K562 (cell line): Measurements from ENCODE around the gene PHF20. TPM values are rescaled to one million over a fixed set of nuclear protein-coding genes. Genes with fewer than 3 reads are reported as not detected.

Experiments
- ATAC-seq: fragments of 200-7000 bp; cut with Tn5 transposase; 3 replicates; pipeline ENCODE4 v1.9.1; 2020; ENCODE audit warnings: moderate library complexity
- BruUV-seq: library from RNA; stranded (reverse); fragments of 400-500 nt; replicated peaks from 2 replicates; lab custom pipeline; 2021; lab: Mats Ljungman, UMichigan
- CTCF ChIA-PET: fragments of 300-600 bp; formaldehyde crosslinking; extraction: SDS; loops from one replicate; lab custom pipeline; 2021; ENCODE audit warnings: low intra/inter-chr PET ratio; lab: Yijun Ruan, JAX
- POLR2A ChIA-PET: fragments of 300-600, 350-650 bp; sonication (Branson Sonifier 250); formaldehyde crosslinking; extraction: SDS; loops from one replicate; lab custom pipeline; 2021; ENCODE audit warnings: antibody characterized with exemption, inconsistent platforms; lab: Yijun Ruan, JAX
- DNase-seq, 4 experiments: peaks; one replicate each; pipeline versions ENCODE4 v3.0.0 to v3.0.0-alpha.2; 2011 to 2018; ENCODE audit warnings: low spot score in 3 of 4, mixed read lengths in 3 of 4; ENCODE audit errors: extremely low read depth in 1 of 4
- FAIRE-seq: peaks from 2 replicates; lab custom pipeline; 2011; peaks lifted over from hg19 to GRCh38; lab: Jason Lieb, UNC
- H2AFZ ChIP-seq: 2 replicates; pipeline ENCODE4 v1.6.0; 2011; ENCODE audit warnings: low read depth, low read length, control low read depth, inconsistent platforms
- H3K27ac ChIP-seq: fragments of 200-600 bp; 3 replicates; pipeline ENCODE4 v1.8.0; 2011; ENCODE audit warnings: low read depth, mild to moderate bottlenecking, control low read depth, inconsistent platforms, low read length, moderate library complexity, mixed read lengths; ENCODE audit errors: extremely low read depth
- H3K27me3 ChIP-seq, 2 experiments: fragments of 300-600 bp in 1 of 2; 2 replicates in 1 of 2; 3 replicates in 1 of 2; pipeline versions ENCODE4 v1.6.0 to v1.8.0; 2011; ENCODE audit warnings: inconsistent platforms in 2 of 2, low read length in 2 of 2, mild to moderate bottlenecking in 1 of 2, mixed read lengths in 1 of 2, moderate library complexity in 1 of 2; ENCODE audit not compliant: control insufficient read depth in 2 of 2, insufficient read depth in 2 of 2
- H3K36me3 ChIP-seq: fragments of 300-600 bp; 3 replicates; pipeline ENCODE4 v1.8.0; 2011; ENCODE audit warnings: mild to moderate bottlenecking, low read length, inconsistent platforms; ENCODE audit not compliant: control insufficient read depth, insufficient read depth
- H3K4me1 ChIP-seq, 2 experiments: fragments of 200-600 bp in 1 of 2; replicated peaks in 1 of 2; 2 replicates in 1 of 2; 3 replicates in 1 of 2; pipeline versions ENCODE4 v1.5.1 to v1.8.0; 2011; ENCODE audit warnings: inconsistent platforms in 2 of 2, low read length in 2 of 2, mild to moderate bottlenecking in 1 of 2, mixed read lengths in 1 of 2, moderate library complexity in 1 of 2; ENCODE audit not compliant: control insufficient read depth in 2 of 2, insufficient read depth in 2 of 2
- H3K4me2 ChIP-seq: 2 replicates; pipeline ENCODE4 v1.6.1; 2011; ENCODE audit warnings: low read length, control low read depth, inconsistent platforms, mixed read lengths; ENCODE audit not compliant: insufficient read depth
- H3K4me3 ChIP-seq: fragments of 200-600 bp; sonication (generic), shearing (Covaris generic); 2 replicates; pipeline ENCODE4 v1.5.1; 2016; ENCODE audit warnings: control low read depth, inconsistent platforms
- H3K79me2 ChIP-seq: fragments of 200-600 bp; 3 replicates; pipeline ENCODE4 v1.8.0; 2011; ENCODE audit warnings: low read length, inconsistent platforms; ENCODE audit not compliant: control insufficient read depth, insufficient read depth
- H3K9ac ChIP-seq, 2 experiments: 2 replicates each; pipeline versions ENCODE4 v1.6.0 to v1.6.1; 2011; ENCODE audit warnings: low read depth in 2 of 2, low read length in 2 of 2, control low read depth in 1 of 2, inconsistent platforms in 1 of 2, mild to moderate bottlenecking in 1 of 2, mixed read lengths in 1 of 2; ENCODE audit not compliant: insufficient read depth in 1 of 2
- H3K9me1 ChIP-seq: one replicate; pipeline ENCODE4 v1.6.0; 2011; ENCODE audit warnings: inconsistent platforms, mild to moderate bottlenecking, low read length, moderate library complexity; ENCODE audit not compliant: control insufficient read depth, insufficient read depth
- H3K9me3 ChIP-seq: replicated peaks from 2 replicates; pipeline ENCODE4 v1.5.1; 2011; ENCODE audit warnings: low read depth, low read length, inconsistent platforms; ENCODE audit not compliant: control insufficient read depth, insufficient read depth
- H4K20me1 ChIP-seq: replicated peaks from 2 replicates; pipeline ENCODE4 v1.6.1; 2011; ENCODE audit warnings: low read length, inconsistent platforms, mixed read lengths; ENCODE audit not compliant: control insufficient read depth, insufficient read depth
- CGGBP1 ChIP-seq: fragments of 250-450 bp; sonication (Bioruptor Pico); IDR thresholded peaks from 2 replicates; pipeline ENCODE4 v1.9.0; 2021; ENCODE audit warnings: mild to moderate bottlenecking
- CREB3 ChIP-seq: fragments of 450-650 bp; conservative IDR thresholded peaks from 2 replicates; pipeline ENCODE4 v1.6.1; 2016; ENCODE audit warnings: missing genetic modification characterization, low read depth, mild to moderate bottlenecking, missing compliant biosample characterization, moderate library complexity
- HOXB6 ChIP-seq: fragments of 250-450 bp; sonication (Bioruptor Pico); IDR thresholded peaks from 2 replicates; pipeline ENCODE4 v1.5.1; 2022; ENCODE audit warnings: mild to moderate bottlenecking, borderline replicate concordance
- MAFG ChIP-seq: fragments of 450-650 bp; conservative IDR thresholded peaks from 2 replicates; pipeline ENCODE4 v1.6.1; 2016; ENCODE audit warnings: missing genetic modification characterization, missing compliant biosample characterization
- PYGO2 ChIP-seq: fragments of 450-650 bp; IDR thresholded peaks from 2 replicates; pipeline ENCODE4 v1.6.1; 2016; ENCODE audit warnings: mild to moderate bottlenecking, missing genetic modification characterization, moderate library complexity, missing compliant biosample characterization
- THRAP3 ChIP-seq: fragments of 450-650 bp; IDR thresholded peaks from 2 replicates; pipeline ENCODE4 v1.6.1; 2016; ENCODE audit warnings: mild to moderate bottlenecking, inconsistent platforms, borderline replicate concordance
- ZBTB5 ChIP-seq: fragments of 450-650 bp; IDR thresholded peaks from 2 replicates; pipeline ENCODE4 v1.6.1; 2017; ENCODE audit warnings: antibody characterized with exemption
- ZNF324 ChIP-seq: fragments of 250-450 bp; sonication (Bioruptor Pico); IDR thresholded peaks from 2 replicates; pipeline ENCODE4 v1.4.0; 2020; ENCODE audit warnings: mild to moderate bottlenecking
- ZNF695 ChIP-seq: fragments of 450-650 bp; formaldehyde crosslinking; IDR thresholded peaks from 2 replicates; pipeline ENCODE4 v1.4.0; 2020; ENCODE audit warnings: mild to moderate bottlenecking, moderate library complexity
- whole genome bisulfite sequencing: fragments of 100-300 bp; shearing (Covaris generic); methylation state at CpG from one replicate; pipeline ENCODE4 v1.1.6; 2016; ENCODE audit warnings: low coverage, mixed read lengths; ENCODE audit not compliant: insufficient coverage; ENCODE audit errors: missing lambda C conversion rate; 5-methylcytosine and 5-hydroxymethylcytosine counted together
- in situ Hi-C: fragments of 300-500 bp; cut with MboI; formaldehyde crosslinking; loops from 4 replicates; pipeline ENCODE4 v1.15.0; 2018; ENCODE audit warnings: inconsistent platforms, mixed read lengths
- intact Hi-C: fragments of 100-400 bp; cut with micrococcal nuclease; formaldehyde crosslinking; loops from 2 replicates; pipeline ENCODE4 v1.14.2; 2022
- polyA plus RNA-seq, 8 experiments: library from polyadenylated mRNA; depleted of rRNA in 4 of 8; stranded (reverse) in 5 of 8; unstranded in 3 of 8; fragments of >200 nt; fragmentation: Nextera tagmentation in 2 of 8; fragmentation: Illumina TruSeq in 1 of 8; extraction: Ambion mirVana in 2 of 8; extraction: Trizol in 1 of 8; gene quantifications; 2 replicates each; pipeline versions ENCODE4 v1.2.1 to v1.2.3, GENCODE V29; 2011 to 2014; ENCODE audit warnings: inconsistent platforms in 1 of 8, missing spikeins in 1 of 8
- total RNA-seq, 7 experiments: library from RNA; depleted of rRNA in 6 of 7; stranded (reverse); fragments of >200 nt in 6 of 7; fragmentation: Illumina TruSeq in 2 of 7; extraction: Trizol in 2 of 7; gene quantifications; 2 replicates each; pipeline versions ENCODE4 v1.2.1 to v1.2.3, GENCODE V29; 2011 to 2021; ENCODE audit warnings: low replicate concordance in 1 of 7

The PHF20 gene
- total and polyA plus RNA-seq, 9 of the 15 experiments (the other 6 are each of a cell fraction or from before 2014, with no cell fraction given) = 49.9 to 196 (median 70.7) TPM

- TF ChIP-seq CREB3 (tag) = no peak
- no peak for TF ChIP-seq THRAP3
- no peak for TF ChIP-seq ZNF695 (CRISPR knock-in tag)
- no peak for TF ChIP-seq PYGO2 (tag)
- TF ChIP-seq MAFG = no peak
- TF ChIP-seq HOXB6 (CRISPR knock-in tag) = no peak
- TF ChIP-seq ZBTB5 = no peak
Observed at GRCh38 chr20:35934050-35934449, 162.2 kb downstream of the PHF20 start (continued).

GRCh38 chr20:35939264-35939663 is 167.4 kb downstream of the PHF20 start:
- in situ Hi-C loops = no loop called here
- Histone ChIP-seq H3K9me3 (no peaks in the 10 kb centered on the region), H2AFZ (no peak overlapping the region), H3K27ac (no peak overlapping the region), H3K79me2 (no peaks in the 10 kb centered on the region), H3K27me3 (no peaks in the 10 kb centered on the region), H3K4me2 (no peak overlapping the region)
- no peak for FAIRE-seq
- no TSS peak for BruUV-seq
- WGBS = 93% methylated on average over 3 of the region's 3 CpGs
- CTCF ChIA-PET = no interaction called here
- intact Hi-C loops = no loop called here
- TF ChIP-seq ZNF324 = no peak
- TF ChIP-seq CGGBP1 = no peak
- TF ChIP-seq, all 486 proteins: peak for 0
- peaks cover 43% of the 10 kb centered on the region for H3K36me3 ChIP-seq
- DNase-seq = no peak
- no peaks in the 10 kb centered on the region for H4K20me1 ChIP-seq
- no peaks in the 10 kb centered on the region for H3K4me1 ChIP-seq
- POLR2A ChIA-PET = interaction anchor here (5.2 kb wide), 1 partner anchor 14 kb away, joined by 43 read pairs; the partner anchor contains the start of gene SCAND1
- H3K9me1 ChIP-seq = peaks cover 4% of the 10 kb centered on the region
- no peak overlapping the region for H3K9ac ChIP-seq
- H3K4me3 ChIP-seq = no peak overlapping the region
- ATAC-seq = no peak
